DMS153 treated with DMSO at 0.1 percent for 48 hours (cell line): ENCODE data around the gene SCRT2.
"Not testable (repeated sequence)": the region's sequence is repeated elsewhere in the genome, so short reads cannot be mapped to it uniquely, and the experiment has no call there.

Experiments used
- DNase-seq: peaks from one replicate; lab custom pipeline; 2025; ENCODE audit not compliant: unreplicated experiment; lab: John Stamatoyannopoulos, UW

Gene SCRT2

GRCh38 chr20:675453-676314 is at the start of gene SCRT2:
Gene SCRT2 (minus strand): TSS chr20:675802. CDS start chr20:675601, 201 bp downstream.
- no peak for DNase-seq

- not testable (repeated sequence) for DNase-seq
Measured at GRCh38 chr20:724797-725196, 49.2 kb upstream of the SCRT2 start.

- DNase-seq = no peak
Measured at GRCh38 chr20:723756-724155, 48.2 kb upstream of the SCRT2 start.

- no peak for DNase-seq
Measured at GRCh38 chr20:722822-723644, 47.4 kb upstream of the SCRT2 start.

- no peak for DNase-seq
Measured at GRCh38 chr20:721876-722275, 46.3 kb upstream of the SCRT2 start.

- DNase-seq = no peak
Measured at GRCh38 chr20:719816-720215, 44.2 kb upstream of the SCRT2 start.

GRCh38 chr20:719068-719467 is 43.5 kb upstream of the SCRT2 start:
- DNase-seq = no peak

- DNase-seq = no peak
Measured at GRCh38 chr20:717832-718231, 42.2 kb upstream of the SCRT2 start.

- no peak for DNase-seq
Measured at GRCh38 chr20:717271-717670, 41.7 kb upstream of the SCRT2 start.

GRCh38 chr20:714453-714852 is 38.9 kb upstream of the SCRT2 start:
- no peak for DNase-seq

- DNase-seq = no peak
Measured at GRCh38 chr20:711576-711975, 36.0 kb upstream of the SCRT2 start.

GRCh38 chr20:710780-711450 is 35.3 kb upstream of the SCRT2 start:
- no peak for DNase-seq

GRCh38 chr20:709991-710779 is 34.6 kb upstream of the SCRT2 start:
- DNase-seq = no peak

- peak; percentile 57 for DNase-seq
Measured at GRCh38 chr20:709423-709822, 33.8 kb upstream of the SCRT2 start.

- no peak for DNase-seq
Measured at GRCh38 chr20:708956-709355, 33.4 kb upstream of the SCRT2 start.

GRCh38 chr20:707451-708110 is 32.0 kb upstream of the SCRT2 start:
- DNase-seq = no peak

- DNase-seq = no peak
Measured at GRCh38 chr20:706366-706885, 30.8 kb upstream of the SCRT2 start.

GRCh38 chr20:704726-705125 is 29.1 kb upstream of the SCRT2 start:
- no peak for DNase-seq

- DNase-seq = no peak
Measured at GRCh38 chr20:703426-703825, 27.8 kb upstream of the SCRT2 start.

GRCh38 chr20:703006-703405 is 27.4 kb upstream of the SCRT2 start:
- DNase-seq = no peak
